HEK293 (cell line): ENCODE data around the gene RIN3.

Experiments used
- CTCF ChIA-PET: fragments of 350-600 bp; formaldehyde crosslinking; extraction: SDS; loops from one replicate; lab custom pipeline; 2021; ENCODE audit warnings: antibody characterized with exemption; lab: Yijun Ruan, JAX
- POLR2A ChIA-PET: fragments of 300-600 bp; formaldehyde crosslinking; extraction: SDS; loops from one replicate; lab custom pipeline; 2020; ENCODE audit warnings: antibody characterized with exemption, inconsistent platforms; lab: Yijun Ruan, JAX
- H3K27ac ChIP-seq: fragments of 200-500 bp; sonication (Bioruptor generic); 2 replicates; pipeline ENCODE4 v1.5.1; 2014; ENCODE audit warnings: low read depth, low read length, control low read depth, inconsistent platforms; ENCODE audit errors: extremely low read depth
- H3K36me3 ChIP-seq, 2 experiments: fragments of 200-500 bp in 1 of 2; sonication (Bioruptor generic) in 1 of 2; 1 replicate in 1 of 2; 2 replicates in 1 of 2; pipeline ENCODE4 v1.5.1; 2014 to 2017; ENCODE audit warnings: inconsistent platforms in 2 of 2, low read length in 2 of 2; ENCODE audit not compliant: control insufficient read depth in 2 of 2, insufficient read depth in 1 of 2
- H3K4me1 ChIP-seq: fragments of 200-500 bp; sonication (Bioruptor generic); 2 replicates; pipeline ENCODE4 v1.5.1; 2014; ENCODE audit warnings: mild to moderate bottlenecking, low read length, inconsistent platforms; ENCODE audit not compliant: control insufficient read depth, insufficient read depth
- H3K4me3 ChIP-seq: 2 replicates; pipeline ENCODE4 v1.5.1; 2011; ENCODE audit warnings: low read depth, mild to moderate bottlenecking, control low read depth, low read length, moderate library complexity
- H3K9me3 ChIP-seq: fragments of 200-500 bp; sonication (Bioruptor generic); 2 replicates; pipeline ENCODE4 v1.5.1; 2014; ENCODE audit warnings: low read depth, low read length, inconsistent platforms; ENCODE audit not compliant: control insufficient read depth, insufficient read depth
- FEZF1 ChIP-seq: fragments of 450-650 bp; formaldehyde crosslinking; IDR thresholded peaks from 2 replicates; pipeline ENCODE4 v1.5.1; 2016; ENCODE audit warnings: missing biosample characterization, missing genetic modification characterization
- KLF16 ChIP-seq: fragments of 450-650 bp; formaldehyde crosslinking; IDR thresholded peaks from 2 replicates; pipeline ENCODE4 v1.5.1; 2017; ENCODE audit warnings: missing biosample characterization, missing genetic modification characterization
- SP2 ChIP-seq: fragments of 450-650 bp; formaldehyde crosslinking; IDR thresholded peaks from 2 replicates; pipeline ENCODE4 v1.5.1; 2016; ENCODE audit warnings: missing biosample characterization, missing genetic modification characterization
- ZBTB1 ChIP-seq: fragments of 450-650 bp; formaldehyde crosslinking; IDR thresholded peaks from 2 replicates; pipeline ENCODE4 v1.5.1; 2016; ENCODE audit warnings: missing biosample characterization, missing genetic modification characterization
- ZBTB20 ChIP-seq: fragments of 450-650 bp; formaldehyde crosslinking; IDR thresholded peaks from 2 replicates; pipeline ENCODE4 v1.5.1; 2016; ENCODE audit warnings: missing biosample characterization, missing genetic modification characterization
- ZBTB48 ChIP-seq: fragments of 450-650 bp; formaldehyde crosslinking; IDR thresholded peaks from 2 replicates; pipeline ENCODE4 v1.5.1; 2016; ENCODE audit warnings: missing biosample characterization, missing genetic modification characterization
- ZNF140 ChIP-seq: fragments of 450-650 bp; formaldehyde crosslinking; IDR thresholded peaks from 2 replicates; pipeline ENCODE4 v1.5.1; 2016; ENCODE audit warnings: missing biosample characterization, missing genetic modification characterization
- ZNF146 ChIP-seq: fragments of 450-650 bp; formaldehyde crosslinking; IDR thresholded peaks from 2 replicates; pipeline ENCODE4 v1.5.1; 2016; ENCODE audit warnings: missing biosample characterization, missing genetic modification characterization
- ZNF184 ChIP-seq: fragments of 450-650 bp; IDR thresholded peaks from 2 replicates; pipeline ENCODE4 v1.5.1; 2018; ENCODE audit warnings: missing biosample characterization, mild to moderate bottlenecking, missing genetic modification characterization
- ZNF202 ChIP-seq: fragments of 450-650 bp; formaldehyde crosslinking; IDR thresholded peaks from 2 replicates; pipeline ENCODE4 v1.5.1; 2016; ENCODE audit warnings: missing biosample characterization, missing genetic modification characterization, borderline replicate concordance
- ZNF221 ChIP-seq: fragments of 450-650 bp; formaldehyde crosslinking; IDR thresholded peaks from 2 replicates; pipeline ENCODE4 v1.5.1; 2017; ENCODE audit warnings: missing biosample characterization, missing genetic modification characterization, borderline replicate concordance
- ZNF223 ChIP-seq: fragments of 450-650 bp; formaldehyde crosslinking; IDR thresholded peaks from 2 replicates; pipeline ENCODE4 v1.5.1; 2016; ENCODE audit warnings: missing biosample characterization, missing genetic modification characterization
- ZNF248 ChIP-seq: fragments of 450-650 bp; formaldehyde crosslinking; IDR thresholded peaks from 2 replicates; pipeline ENCODE4 v1.5.1; 2017; ENCODE audit warnings: missing biosample characterization, missing genetic modification characterization
- ZNF266 ChIP-seq: fragments of 450-650 bp; formaldehyde crosslinking; IDR thresholded peaks from 2 replicates; pipeline ENCODE4 v1.5.1; 2016; ENCODE audit warnings: missing biosample characterization, missing genetic modification characterization, low read depth
- ZNF433 ChIP-seq: fragments of 450-650 bp; formaldehyde crosslinking; IDR thresholded peaks from 2 replicates; pipeline ENCODE4 v1.5.1; 2016; ENCODE audit warnings: missing biosample characterization, missing genetic modification characterization, low read depth
- ZNF544 ChIP-seq: fragments of 450-650 bp; formaldehyde crosslinking; IDR thresholded peaks from 2 replicates; pipeline ENCODE4 v1.5.0; 2017; ENCODE audit warnings: missing biosample characterization, missing genetic modification characterization
- ZNF580 ChIP-seq: fragments of 450-650 bp; formaldehyde crosslinking; IDR thresholded peaks from 2 replicates; pipeline ENCODE4 v1.5.1; 2016; ENCODE audit warnings: missing biosample characterization, missing genetic modification characterization
- ZNF585B ChIP-seq: fragments of 450-650 bp; formaldehyde crosslinking; IDR thresholded peaks from 2 replicates; pipeline ENCODE4 v1.5.1; 2016; ENCODE audit warnings: missing biosample characterization, missing genetic modification characterization
- ZNF658 ChIP-seq: fragments of 450-650 bp; formaldehyde crosslinking; IDR thresholded peaks from 2 replicates; pipeline ENCODE4; 2016; ENCODE audit warnings: missing biosample characterization, missing genetic modification characterization
- ZNF677 ChIP-seq: fragments of 450-650 bp; IDR thresholded peaks from 2 replicates; pipeline ENCODE4 v1.5.0; 2018; ENCODE audit warnings: missing biosample characterization, mild to moderate bottlenecking, missing genetic modification characterization, moderate library complexity
- ZNF785 ChIP-seq: fragments of 450-650 bp; formaldehyde crosslinking; IDR thresholded peaks from 2 replicates; pipeline ENCODE4 v1.5.1; 2016; ENCODE audit warnings: missing biosample characterization, missing genetic modification characterization
- ZNF792 ChIP-seq: fragments of 450-650 bp; formaldehyde crosslinking; IDR thresholded peaks from 2 replicates; pipeline ENCODE4 v1.5.1; 2016; ENCODE audit warnings: missing biosample characterization, missing genetic modification characterization
- TF ChIP-seq, protein P1 (sequence below): fragments of 450-650 bp; formaldehyde crosslinking; IDR thresholded peaks from 2 replicates; pipeline ENCODE4 v1.5.1; 2016; ENCODE audit warnings: missing biosample characterization, missing genetic modification characterization
- TF ChIP-seq, protein P2 (sequence below): fragments of 450-650 bp; formaldehyde crosslinking; IDR thresholded peaks from 2 replicates; pipeline ENCODE4 v1.5.1; 2016; ENCODE audit warnings: missing biosample characterization, missing genetic modification characterization
- TF ChIP-seq, protein P3 (sequence below): fragments of 450-650 bp; formaldehyde crosslinking; IDR thresholded peaks from 2 replicates; pipeline ENCODE4 v1.5.1; 2016; ENCODE audit warnings: missing biosample characterization, missing genetic modification characterization

RIN3 gene

GRCh38 chr14:92475037-92475436 lies 38.5 kb upstream of the RIN3 start:
- POLR2A ChIA-PET = no interaction called here
- Histone ChIP-seq H3K27ac (no peak overlapping the region), H3K36me3 (no peaks in the 10 kb centered on the region), H3K4me3 (no peak overlapping the region)
- TF ChIP-seq ZBTB1 (tag by site-specific recombination) (no peak), ZNF223 (no peak), ZNF221 (no peak), ZBTB48 (tag by site-specific recombination) (no peak), ZNF544 (tag by site-specific recombination) (no peak), ZBTB20 (no peak), FEZF1 (tag by site-specific recombination) (no peak), ZNF266 (tag by site-specific recombination) (no peak)
- TF ChIP-seq, protein P1, sequence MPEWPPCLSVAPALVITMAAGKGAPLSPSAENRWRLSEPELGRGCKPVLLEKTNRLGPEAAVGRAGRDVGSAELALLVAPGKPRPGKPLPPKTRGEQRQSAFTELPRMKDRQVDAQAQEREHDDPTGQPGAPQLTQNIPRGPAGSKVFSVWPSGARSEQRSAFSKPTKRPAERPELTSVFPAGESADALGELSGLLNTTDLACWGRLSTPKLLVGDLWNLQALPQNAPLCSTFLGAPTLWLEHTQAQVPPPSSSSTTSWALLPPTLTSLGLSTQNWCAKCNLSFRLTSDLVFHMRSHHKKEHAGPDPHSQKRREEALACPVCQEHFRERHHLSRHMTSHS (tag by site-specific recombination) = no peak
- TF ChIP-seq, protein P2, sequence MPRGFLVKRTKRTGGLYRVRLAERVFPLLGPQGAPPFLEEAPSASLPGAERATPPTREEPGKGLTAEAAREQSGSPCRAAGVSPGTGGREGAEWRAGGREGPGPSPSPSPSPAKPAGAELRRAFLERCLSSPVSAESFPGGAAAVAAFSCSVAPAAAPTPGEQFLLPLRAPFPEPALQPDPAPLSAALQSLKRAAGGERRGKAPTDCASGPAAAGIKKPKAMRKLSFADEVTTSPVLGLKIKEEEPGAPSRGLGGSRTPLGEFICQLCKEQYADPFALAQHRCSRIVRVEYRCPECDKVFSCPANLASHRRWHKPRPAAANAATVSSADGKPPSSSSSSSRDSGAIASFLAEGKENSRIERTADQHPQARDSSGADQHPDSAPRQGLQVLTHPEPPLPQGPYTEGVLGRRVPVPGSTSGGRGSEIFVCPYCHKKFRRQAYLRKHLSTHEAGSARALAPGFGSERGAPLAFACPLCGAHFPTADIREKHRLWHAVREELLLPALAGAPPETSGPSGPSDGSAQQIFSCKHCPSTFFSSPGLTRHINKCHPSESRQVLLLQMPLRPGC (tag by site-specific recombination) = no peak
- TF ChIP-seq, all 188 proteins: peak for 0
- no peaks in the 10 kb centered on the region for H3K4me1 ChIP-seq
- H3K9me3 ChIP-seq = no peaks in the 10 kb centered on the region
- CTCF ChIA-PET = no interaction called here

GRCh38 chr14:92475451-92476187 lies 38.0 kb upstream of the RIN3 start:
- Histone ChIP-seq H3K4me3 (no peak overlapping the region), H3K4me1 (no peaks in the 10 kb centered on the region), H3K27ac (no peak overlapping the region), H3K36me3 (no peaks in the 10 kb centered on the region), H3K9me3 (no peaks in the 10 kb centered on the region)
- ChIA-PET CTCF (interaction anchor here (0.6 kb wide), 1 partner anchor 302 kb away, joined by 3 read pairs; no protein-coding TSS in a partner anchor), POLR2A (no interaction called here)
- TF ChIP-seq ZNF580 (tag by site-specific recombination) (no peak), ZNF785 (tag by site-specific recombination) (no peak), ZNF140 (tag by site-specific recombination) (no peak), ZNF658 (tag by site-specific recombination) (no peak), ZNF248 (tag by site-specific recombination) (no peak), ZNF433 (tag by site-specific recombination) (no peak), ZNF792 (tag by site-specific recombination) (no peak), ZNF184 (tag by site-specific recombination) (no peak), ZNF585B (no peak), SP2 (tag by site-specific recombination) (no peak), ZNF677 (tag by site-specific recombination) (no peak), ZNF146 (tag by site-specific recombination) (no peak), ZNF202 (no peak), KLF16 (tag by site-specific recombination) (no peak)
- TF ChIP-seq, protein P3, sequence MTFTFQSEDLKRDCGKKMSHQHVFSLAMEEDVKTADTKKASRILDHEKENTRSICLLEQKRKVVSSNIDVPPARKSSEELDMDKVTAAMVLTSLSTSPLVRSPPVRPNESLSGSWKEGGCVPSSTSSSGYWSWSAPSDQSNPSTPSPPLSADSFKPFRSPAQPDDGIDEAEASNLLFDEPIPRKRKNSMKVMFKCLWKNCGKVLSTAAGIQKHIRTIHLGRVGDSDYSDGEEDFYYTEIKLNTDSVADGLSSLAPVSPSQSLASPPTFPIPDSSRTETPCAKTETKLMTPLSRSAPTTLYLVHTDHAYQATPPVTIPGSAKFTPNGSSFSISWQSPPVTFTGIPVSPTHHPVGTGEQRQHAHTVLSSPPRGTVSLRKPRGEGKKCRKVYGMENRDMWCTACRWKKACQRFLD (tag by site-specific recombination) = no peak
